Activated T-cell treated with anti-CD3 and anti-CD28 coated beads, Interleukin-2, amount 50 U/mL, for 24 hours (primary cell): ENCODE results near the gene STT3B.
A peak's percentile ranks its signal among the peaks of the same experiment; 100 is the strongest.
"Not testable (repeated sequence)": the region's sequence is repeated elsewhere in the genome, so short reads cannot be mapped to it uniquely, and the experiment has no call there.

Experiments used
- DNase-seq: peaks from one replicate; pipeline ENCODE4 v3.0.0-alpha.2; 2020
- H3K27ac Mint-ChIP-seq: 2 replicates; pipeline ENCODE4 v1.8.0; 2020; ENCODE audit warnings: mild to moderate bottlenecking, mixed read lengths
- H3K27me3 Mint-ChIP-seq: 2 replicates; pipeline ENCODE4 v1.8.0; 2020; ENCODE audit warnings: mixed read lengths
- H3K36me3 Mint-ChIP-seq: 2 replicates; pipeline ENCODE4 v1.8.0; 2020; ENCODE audit warnings: low read depth, mixed read lengths
- H3K4me1 Mint-ChIP-seq: 2 replicates; pipeline ENCODE4 v1.8.0; 2020; ENCODE audit warnings: low read depth, mixed read lengths
- H3K4me3 Mint-ChIP-seq: 2 replicates; pipeline ENCODE4 v1.8.0; 2020; ENCODE audit warnings: mild to moderate bottlenecking, moderate library complexity, mixed read lengths
- H3K9me3 Mint-ChIP-seq: 2 replicates; pipeline ENCODE4 v1.8.0; 2020; ENCODE audit warnings: mixed read lengths

STT3B gene

DNA sequence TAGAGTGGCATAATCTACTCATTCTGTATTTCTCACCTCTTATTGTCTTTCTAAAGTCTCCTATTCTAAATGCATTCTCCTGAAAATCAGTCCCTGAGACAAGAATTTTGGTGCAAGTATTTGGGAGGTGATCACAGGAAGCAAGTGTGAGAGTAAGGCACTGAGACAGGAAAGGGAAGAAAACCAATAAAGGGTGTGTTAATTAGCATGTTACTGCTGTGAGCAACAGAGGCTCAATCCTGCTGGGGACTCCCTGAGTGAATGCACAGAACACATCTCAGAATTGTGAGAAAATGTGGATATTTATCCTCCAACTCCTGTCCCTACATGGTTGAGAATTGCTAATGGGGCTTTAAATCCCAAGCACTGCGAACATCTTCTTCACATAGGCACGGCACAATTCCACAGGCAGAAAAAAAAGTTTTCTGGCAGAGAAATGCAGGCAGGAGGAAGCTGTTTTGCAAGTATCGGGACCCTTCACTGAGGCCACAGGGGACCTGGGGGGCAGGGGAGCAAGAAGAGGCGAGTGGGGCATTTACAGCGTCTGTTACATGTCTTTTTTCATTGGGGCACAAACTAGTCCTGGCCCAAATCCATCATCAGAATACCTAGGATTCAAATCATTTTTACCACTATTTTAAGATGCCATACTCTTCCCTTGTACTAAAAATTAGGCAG, 27.2 kb upstream of the STT3B start:
- DNase-seq: no peak
- H3K27me3 Mint-ChIP-seq: no peaks in the 10 kb centered on the region
- H3K4me3 Mint-ChIP-seq: no peak overlapping the region
- no peaks in the 10 kb centered on the region for H3K36me3 Mint-ChIP-seq
- peaks cover 56% of the 10 kb centered on the region for H3K4me1 Mint-ChIP-seq
- no peak overlapping the region for H3K27ac Mint-ChIP-seq
- H3K9me3 Mint-ChIP-seq: no peaks in the 10 kb centered on the region

GRCh38 chr3:31506515-31506914, 26.2 kb upstream of the STT3B start:
- not testable (repeated sequence) for H3K27ac Mint-ChIP-seq, DNase-seq, H3K9me3 Mint-ChIP-seq, H3K27me3 Mint-ChIP-seq, H3K36me3 Mint-ChIP-seq, H3K4me3 Mint-ChIP-seq
- peaks cover 56% of the 10 kb centered on the region for H3K4me1 Mint-ChIP-seq

DNA sequence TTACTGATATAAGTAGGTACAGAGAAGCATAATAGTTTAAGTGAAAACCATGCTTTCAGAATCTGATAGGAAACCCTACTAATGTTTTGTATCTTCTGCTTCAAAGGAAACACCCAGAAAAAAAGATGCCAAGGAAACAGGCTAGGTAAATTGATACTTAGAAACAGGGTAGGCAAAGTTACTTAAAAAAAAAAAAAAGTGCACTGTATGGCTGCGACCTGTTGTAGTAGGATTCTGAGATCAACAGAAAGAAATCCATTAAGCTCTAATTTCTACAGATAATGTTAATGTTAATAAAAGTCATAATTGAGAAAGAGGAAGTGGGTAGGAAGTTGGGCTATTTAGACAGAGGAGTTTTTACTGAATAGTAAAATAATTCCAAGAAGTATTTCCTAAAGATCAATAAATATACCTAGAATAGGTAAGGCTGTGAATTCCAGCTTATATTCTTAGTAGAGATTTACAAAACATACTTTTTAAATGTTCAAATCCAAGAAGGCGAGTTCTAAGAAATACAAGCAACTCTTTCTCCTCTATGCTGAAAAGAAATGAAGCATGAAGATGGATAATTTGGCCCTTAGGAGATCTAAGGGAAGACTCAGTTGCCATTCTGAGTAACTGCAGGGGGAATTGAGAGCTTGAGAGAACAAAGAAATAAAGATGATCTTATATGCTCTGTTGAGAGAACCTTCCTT, 24.1 kb upstream of the STT3B start:
- no peak overlapping the region for H3K27ac Mint-ChIP-seq
- no peak for DNase-seq

DNA sequence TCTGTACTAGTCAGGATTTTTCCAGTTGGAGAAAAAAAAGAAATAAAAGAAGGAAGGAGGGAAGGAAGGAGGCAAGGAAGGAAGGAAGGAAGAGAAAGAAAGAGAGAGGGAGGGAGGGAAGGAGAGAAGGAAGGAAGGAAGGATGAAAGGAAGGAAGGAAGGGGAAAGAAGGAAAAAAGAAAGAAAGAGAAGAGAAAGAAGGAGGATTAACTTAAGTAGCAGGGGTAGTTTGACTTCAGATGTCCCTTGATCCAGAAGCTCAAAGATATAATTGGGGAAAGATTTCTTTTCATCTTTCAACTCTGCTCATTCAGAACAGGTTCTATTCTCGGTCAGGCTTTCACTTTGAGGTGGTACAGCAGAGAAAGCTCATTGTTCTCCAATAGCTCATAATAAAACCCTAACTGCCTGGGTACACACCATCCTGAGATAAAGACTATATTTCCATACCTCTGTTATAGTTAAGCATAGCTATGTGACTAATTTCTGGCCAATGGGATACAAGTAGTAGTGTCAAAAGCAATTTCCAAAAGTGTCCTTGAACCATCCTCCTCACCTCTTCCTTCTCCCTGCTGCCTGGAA, 23.5 kb upstream of the STT3B start:
- Mint-ChIP-seq H3K36me3 (no peaks in the 10 kb centered on the region), H3K4me1 (peaks cover 45% of the 10 kb centered on the region), H3K9me3 (peaks cover 3% of the 10 kb centered on the region), H3K27me3 (no peaks in the 10 kb centered on the region), H3K4me3 (no peak overlapping the region), H3K27ac (no peak overlapping the region)
- DNase-seq: no peak

More for the DNA sequence above, 24.1 kb upstream of the STT3B start:
- Mint-ChIP-seq H3K9me3 (peaks cover 3% of the 10 kb centered on the region), H3K4me1 (peaks cover 45% of the 10 kb centered on the region), H3K27me3 (no peaks in the 10 kb centered on the region), H3K36me3 (no peaks in the 10 kb centered on the region), H3K4me3 (no peak overlapping the region)

- Mint-ChIP-seq H3K27ac (no peak overlapping the region), H3K27me3 (no peaks in the 10 kb centered on the region), H3K4me3 (no peak overlapping the region), H3K36me3 (no peaks in the 10 kb centered on the region), H3K9me3 (peaks cover 3% of the 10 kb centered on the region), H3K4me1 (peaks cover 3% of the 10 kb centered on the region)
- DNase-seq: no peak
Measured at GRCh38 chr3:31514570-31514969, 18.2 kb upstream of the STT3B start.

- no peak for DNase-seq
- Mint-ChIP-seq H3K27ac (no peak overlapping the region), H3K36me3 (no peaks in the 10 kb centered on the region), H3K9me3 (peaks cover 3% of the 10 kb centered on the region), H3K27me3 (no peaks in the 10 kb centered on the region), H3K4me3 (no peak overlapping the region), H3K4me1 (no peaks in the 10 kb centered on the region)
Measured at GRCh38 chr3:31515486-31516284, 17.0 kb upstream of the STT3B start.

- H3K4me1 Mint-ChIP-seq: peaks cover 4% of the 10 kb centered on the region
- DNase-seq: no peak
- H3K9me3 Mint-ChIP-seq: peaks cover 3% of the 10 kb centered on the region
- no peaks in the 10 kb centered on the region for H3K36me3 Mint-ChIP-seq
- no peak overlapping the region for H3K27ac Mint-ChIP-seq
- H3K4me3 Mint-ChIP-seq: no peak overlapping the region
- H3K27me3 Mint-ChIP-seq: no peaks in the 10 kb centered on the region
Measured at GRCh38 chr3:31516757-31517156, 16.0 kb upstream of the STT3B start.

DNA sequence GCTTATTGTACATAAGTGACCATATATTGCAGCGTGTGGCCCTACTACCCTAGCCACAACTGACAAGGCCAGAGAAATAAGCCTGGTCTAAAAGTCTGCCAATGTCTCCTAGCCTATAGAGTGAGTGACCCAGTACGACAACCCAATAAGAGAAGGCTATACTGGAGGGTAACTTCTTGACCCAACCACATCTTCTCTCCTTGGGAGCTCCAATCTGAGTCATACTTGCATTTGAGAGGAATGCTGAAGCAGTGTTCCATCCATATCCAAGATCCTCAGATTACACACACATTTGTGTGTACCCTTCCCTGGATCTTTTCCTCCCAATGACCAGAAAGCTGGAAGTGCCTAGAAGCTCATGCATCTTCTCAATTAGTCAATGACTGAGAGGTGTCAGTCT, 11.3 kb upstream of the STT3B start:
- H3K9me3 Mint-ChIP-seq: no peaks in the 10 kb centered on the region
- H3K4me1 Mint-ChIP-seq: peaks cover 20% of the 10 kb centered on the region
- no peaks in the 10 kb centered on the region for H3K36me3 Mint-ChIP-seq
- no peak for DNase-seq
- no peak overlapping the region for H3K27ac Mint-ChIP-seq
- H3K4me3 Mint-ChIP-seq: no peak overlapping the region
- H3K27me3 Mint-ChIP-seq: no peaks in the 10 kb centered on the region

DNA sequence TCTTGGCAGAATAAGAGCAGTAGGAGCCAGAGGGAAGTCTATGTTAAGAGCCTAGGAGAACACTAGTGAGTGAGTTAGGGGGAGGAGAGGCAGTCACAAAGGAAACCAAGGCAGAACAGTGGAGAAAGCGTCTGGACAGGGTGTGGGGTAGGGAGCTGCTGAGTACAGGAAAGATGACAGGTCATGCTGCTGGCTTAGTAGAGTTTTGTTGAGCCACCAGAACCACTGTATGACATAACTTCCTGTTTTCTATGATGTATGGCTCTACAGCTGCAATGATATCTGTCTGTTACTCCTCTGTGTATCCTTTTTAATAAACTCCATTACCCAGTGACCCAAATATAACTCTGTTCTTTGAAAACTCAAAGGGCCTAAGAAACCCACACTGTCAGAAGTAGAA, 10.6 kb upstream of the STT3B start:
- DNase-seq: no peak
- no peak overlapping the region for H3K4me3 Mint-ChIP-seq

DNA sequence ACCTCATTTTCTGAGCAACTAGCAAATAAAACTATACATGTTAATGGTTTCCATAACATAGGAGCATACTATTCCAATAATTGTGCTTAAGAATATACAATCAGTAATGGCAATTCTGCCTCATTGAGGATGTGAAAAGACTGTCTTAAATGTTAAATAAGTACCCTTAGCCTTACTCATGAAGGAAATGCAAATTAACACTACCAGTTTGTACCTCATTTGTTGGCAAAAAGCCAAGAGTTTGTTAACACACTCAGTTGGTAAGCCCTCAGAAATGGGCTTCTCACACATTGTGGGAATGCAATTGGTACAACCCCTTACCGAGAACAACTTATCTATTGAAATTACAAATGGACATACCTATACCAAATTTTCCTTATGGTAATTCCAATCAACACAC, 9.2 kb upstream of the STT3B start:
- no peak overlapping the region for H3K27ac Mint-ChIP-seq

More for the DNA sequence above, 10.6 kb upstream of the STT3B start:
- H3K36me3 Mint-ChIP-seq: no peaks in the 10 kb centered on the region
- H3K27me3 Mint-ChIP-seq: no peaks in the 10 kb centered on the region
- H3K4me1 Mint-ChIP-seq: peaks cover 20% of the 10 kb centered on the region
- H3K27ac Mint-ChIP-seq: peak overlapping the region; percentile 30
- no peaks in the 10 kb centered on the region for H3K9me3 Mint-ChIP-seq

GRCh38 chr3:31525532-31525931, 7.2 kb upstream of the STT3B start:
- Mint-ChIP-seq H3K27ac (no peak overlapping the region), H3K36me3 (no peaks in the 10 kb centered on the region), H3K4me3 (no peak overlapping the region), H3K4me1 (peaks cover 20% of the 10 kb centered on the region), H3K9me3 (no peaks in the 10 kb centered on the region), H3K27me3 (no peaks in the 10 kb centered on the region)
- no peak for DNase-seq

More for the DNA sequence above, 9.2 kb upstream of the STT3B start:
- DNase-seq: no peak
- H3K36me3 Mint-ChIP-seq: no peaks in the 10 kb centered on the region
- peaks cover 20% of the 10 kb centered on the region for H3K4me1 Mint-ChIP-seq
- H3K4me3 Mint-ChIP-seq: no peak overlapping the region
- no peaks in the 10 kb centered on the region for H3K9me3 Mint-ChIP-seq
- H3K27me3 Mint-ChIP-seq: no peaks in the 10 kb centered on the region

- Mint-ChIP-seq H3K4me1 (peaks cover 7% of the 10 kb centered on the region), H3K27ac (no peak overlapping the region), H3K36me3 (peaks cover 15% of the 10 kb centered on the region), H3K4me3 (no peak overlapping the region), H3K27me3 (no peaks in the 10 kb centered on the region), H3K9me3 (no peaks in the 10 kb centered on the region)
- DNase-seq: no peak
Measured at GRCh38 chr3:31529421-31529820, 3.3 kb upstream of the STT3B start.

DNA sequence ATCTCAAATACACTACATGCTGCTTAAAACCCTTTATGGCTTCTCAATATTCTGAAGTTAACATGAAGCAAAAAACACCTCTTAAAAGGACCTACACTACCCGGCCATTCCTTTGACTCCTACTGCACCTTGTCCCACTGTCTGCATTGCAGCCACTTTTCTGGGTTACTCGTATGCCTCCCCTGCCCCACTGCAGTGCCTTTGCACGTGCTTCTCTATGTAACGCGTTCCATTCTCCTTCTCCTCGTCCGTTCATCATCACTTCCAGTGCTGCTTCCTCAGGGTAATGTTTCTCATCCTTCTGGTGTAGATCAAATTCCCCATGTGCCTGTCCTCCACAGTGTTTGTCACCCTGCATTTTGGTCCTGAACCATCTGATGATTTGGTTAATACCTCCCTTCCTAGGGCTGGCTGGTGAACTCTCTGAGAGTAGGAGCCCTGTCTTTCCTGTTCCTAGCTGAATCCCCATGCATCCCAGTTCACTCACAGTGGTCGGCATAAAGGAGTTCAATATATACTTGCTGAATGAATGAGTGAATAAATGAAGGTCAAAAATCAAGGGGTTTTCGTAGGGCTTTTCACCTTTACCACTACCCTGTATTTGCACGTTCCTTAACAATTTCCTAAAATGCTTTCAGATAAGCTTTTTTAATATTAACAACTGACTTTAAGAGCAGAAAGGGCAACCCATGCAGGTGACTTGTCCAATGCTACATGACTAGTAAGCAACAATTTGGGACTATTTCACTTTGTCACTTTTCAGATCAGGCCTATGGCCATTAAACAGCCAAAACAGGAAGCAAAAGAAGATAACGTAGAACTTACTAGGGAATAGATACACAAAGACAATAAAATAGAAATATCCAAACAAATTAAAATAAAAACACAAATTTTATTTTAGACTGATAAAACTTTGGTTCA, 2.4 kb upstream of the STT3B start:
- H3K9me3 Mint-ChIP-seq: no peaks in the 10 kb centered on the region
- peaks cover 15% of the 10 kb centered on the region for H3K4me1 Mint-ChIP-seq
- no peaks in the 10 kb centered on the region for H3K27me3 Mint-ChIP-seq
- H3K36me3 Mint-ChIP-seq: peaks cover 17% of the 10 kb centered on the region
- DNase-seq: no peak
- no peak overlapping the region for H3K4me3 Mint-ChIP-seq
- no peak overlapping the region for H3K27ac Mint-ChIP-seq

DNA sequence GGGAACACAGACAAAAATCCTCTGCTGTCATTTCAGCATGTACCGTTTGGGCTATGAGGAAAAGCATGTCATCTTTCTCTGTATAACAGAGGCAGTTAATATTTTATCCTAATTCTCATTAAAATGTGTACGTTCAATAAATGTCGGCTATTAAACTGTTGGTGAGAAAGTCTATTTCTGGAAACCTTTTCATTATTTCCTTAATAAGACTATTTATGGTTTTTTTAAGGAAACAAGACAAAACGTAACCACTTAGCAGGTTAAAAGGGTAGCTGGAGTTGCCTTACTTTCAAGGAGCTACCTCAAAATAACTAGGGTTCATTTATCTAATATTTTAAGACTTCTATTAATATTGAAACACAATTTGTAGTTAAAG, 1.8 kb upstream of the STT3B start:
- Mint-ChIP-seq H3K36me3 (peaks cover 19% of the 10 kb centered on the region), H3K27ac (no peak overlapping the region), H3K4me3 (no peak overlapping the region), H3K4me1 (peaks cover 18% of the 10 kb centered on the region), H3K27me3 (no peaks in the 10 kb centered on the region), H3K9me3 (no peaks in the 10 kb centered on the region)
- no peak for DNase-seq
